ENCODE results near the gene GPR55. TPM values are rescaled to one million over a fixed set of nuclear protein-coding genes. Genes with fewer than 3 reads are reported as not detected.

Gene GPR55
- total RNA-seq, 1 experiment from 2014 or later = 0.05 TPM

DNA sequence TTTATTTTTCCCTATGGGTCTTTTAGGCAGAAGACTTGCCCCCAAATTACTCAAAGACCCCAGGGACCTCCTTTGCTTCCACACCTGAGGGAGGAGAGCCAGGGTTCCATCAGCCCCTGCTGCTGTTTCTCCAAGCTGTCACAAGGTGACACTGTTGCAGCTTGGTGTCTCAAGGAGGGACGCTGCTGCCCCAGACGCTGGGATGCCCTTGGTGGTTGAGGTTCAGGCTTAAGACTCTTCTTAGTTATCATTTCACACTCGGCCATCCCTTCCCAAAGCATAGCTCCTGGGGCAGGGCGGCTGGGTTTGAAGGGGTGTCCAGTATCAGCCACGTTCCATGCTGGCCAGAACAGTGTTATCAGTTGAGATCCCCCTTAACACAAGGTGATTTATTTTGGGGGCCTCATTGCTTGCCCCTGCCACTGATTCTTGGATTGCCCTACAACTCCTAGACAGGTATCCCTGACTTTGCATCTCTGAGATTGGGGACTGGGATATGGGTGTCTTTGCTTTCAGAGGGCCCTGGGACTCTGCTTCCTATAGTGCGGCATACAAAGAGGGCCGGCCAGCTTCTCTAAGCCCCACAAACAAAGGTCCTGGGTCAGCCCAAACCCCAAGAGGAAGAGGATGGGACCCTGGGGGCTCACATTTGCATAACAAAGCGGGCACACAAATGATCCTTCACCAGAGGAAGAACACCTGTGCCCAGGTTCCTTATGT lies 22.7 kb downstream of the GPR55 start:
- DNase-seq (ENCODE audit: low read depth) = peak; percentile 45

DNA sequence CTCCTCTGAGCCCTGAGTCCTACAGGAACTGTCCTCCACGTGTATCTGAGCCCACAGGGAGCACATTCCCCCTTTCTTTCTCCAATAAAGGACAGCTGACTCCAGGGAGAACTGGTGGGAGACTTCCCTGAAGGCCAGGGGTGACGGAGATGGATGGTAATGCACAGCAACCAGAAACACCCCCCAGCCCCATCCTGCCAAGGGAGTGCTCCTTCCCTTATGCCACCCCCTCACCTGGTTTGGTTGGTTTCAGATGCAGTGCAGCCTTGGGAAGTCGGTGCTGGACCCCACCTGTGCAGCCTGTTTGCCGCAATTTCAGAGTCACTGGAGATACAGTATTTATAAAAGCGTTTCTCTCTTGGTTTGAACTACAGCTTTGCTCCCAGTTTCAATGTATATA lies 24.0 kb downstream of the GPR55 start:
- no peak for DNase-seq (ENCODE audit: low read depth)

DNA sequence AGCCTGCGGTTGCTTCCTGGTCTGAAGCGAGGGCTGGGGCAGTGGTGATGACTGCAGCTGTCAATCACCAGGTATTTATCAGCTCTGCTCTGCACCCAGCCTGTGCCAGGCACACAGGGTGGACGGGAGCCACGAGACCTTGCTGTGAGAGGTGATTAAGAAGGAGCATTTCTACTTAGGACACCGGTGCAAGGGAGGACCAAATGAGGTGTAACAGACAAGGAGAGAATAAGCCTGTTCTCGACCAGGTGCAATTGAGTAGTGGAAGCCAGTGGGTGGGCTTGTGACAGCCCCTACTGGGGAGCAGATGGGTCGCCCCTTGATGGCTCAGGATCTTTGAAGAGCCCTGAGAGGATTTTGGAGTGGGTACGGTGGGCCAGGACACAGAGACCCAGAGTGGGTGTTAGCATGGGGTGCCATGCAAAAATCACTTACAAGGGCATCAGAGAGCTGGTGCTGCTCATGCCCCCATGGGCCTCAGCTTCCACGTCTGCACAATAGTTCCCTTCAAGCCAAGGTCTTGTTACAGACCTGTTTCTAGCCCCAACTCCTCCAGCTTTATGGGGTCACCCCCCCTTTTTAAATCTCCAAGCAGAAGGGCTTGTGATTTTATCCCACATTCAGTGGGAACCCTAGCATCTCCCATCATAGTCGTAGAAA lies 24.6 kb downstream of the GPR55 start:
- no peak for DNase-seq (ENCODE audit: low read depth)

GRCh38 chr2:230899786-230900185 lies 25.3 kb downstream of the GPR55 start:
- no peak for DNase-seq (ENCODE audit: low read depth)

DNA sequence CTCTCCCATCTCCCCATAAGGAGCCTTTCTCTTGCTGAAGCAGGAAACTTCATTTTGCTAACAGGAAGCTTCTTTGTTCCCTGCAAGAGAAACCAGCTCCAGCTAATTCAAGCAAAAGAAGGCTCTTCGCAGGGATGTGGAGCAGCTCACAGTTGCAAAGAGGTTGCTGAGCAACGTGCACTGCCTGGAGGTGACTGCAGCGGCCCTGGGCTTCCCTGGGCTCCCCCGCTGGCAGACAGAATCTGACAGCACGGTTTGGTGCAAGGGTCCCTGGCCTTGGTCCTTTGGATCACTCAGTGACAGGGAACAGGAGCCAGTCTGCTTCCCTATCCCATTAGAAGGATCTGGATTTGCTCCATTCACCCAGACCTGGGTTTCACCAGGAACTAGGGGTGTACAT lies 25.8 kb downstream of the GPR55 start:
- no peak for DNase-seq (ENCODE audit: low read depth)

DNA sequence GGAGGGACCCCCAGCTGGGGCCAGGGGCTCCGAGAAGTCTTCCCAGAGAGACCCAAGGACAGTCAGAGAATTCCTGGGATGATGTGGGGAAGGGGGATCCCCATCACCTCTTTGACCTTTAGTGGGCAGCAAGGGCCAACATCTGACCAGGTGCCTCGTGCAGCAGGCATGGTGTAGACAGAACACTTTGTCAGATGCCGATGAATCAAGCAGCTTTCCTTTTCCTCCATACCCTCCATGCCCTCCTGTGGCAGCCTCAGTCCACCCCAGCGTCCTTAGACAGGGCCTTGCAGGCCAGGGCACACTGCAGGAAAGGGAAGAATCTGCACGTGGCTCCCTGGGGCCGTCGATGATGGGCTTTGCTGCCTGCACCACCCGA lies 26.3 kb downstream of the GPR55 start:
- no peak for DNase-seq (ENCODE audit: low read depth)

- no peak for DNase-seq (ENCODE audit: low read depth)
These were observed 26.9 kb downstream of the GPR55 start for GRCh38 chr2:230898016-230898712.

GRCh38 chr2:230896346-230897115 lies 28.5 kb downstream of the GPR55 start:
- DNase-seq (ENCODE audit: low read depth) = no peak

DNA sequence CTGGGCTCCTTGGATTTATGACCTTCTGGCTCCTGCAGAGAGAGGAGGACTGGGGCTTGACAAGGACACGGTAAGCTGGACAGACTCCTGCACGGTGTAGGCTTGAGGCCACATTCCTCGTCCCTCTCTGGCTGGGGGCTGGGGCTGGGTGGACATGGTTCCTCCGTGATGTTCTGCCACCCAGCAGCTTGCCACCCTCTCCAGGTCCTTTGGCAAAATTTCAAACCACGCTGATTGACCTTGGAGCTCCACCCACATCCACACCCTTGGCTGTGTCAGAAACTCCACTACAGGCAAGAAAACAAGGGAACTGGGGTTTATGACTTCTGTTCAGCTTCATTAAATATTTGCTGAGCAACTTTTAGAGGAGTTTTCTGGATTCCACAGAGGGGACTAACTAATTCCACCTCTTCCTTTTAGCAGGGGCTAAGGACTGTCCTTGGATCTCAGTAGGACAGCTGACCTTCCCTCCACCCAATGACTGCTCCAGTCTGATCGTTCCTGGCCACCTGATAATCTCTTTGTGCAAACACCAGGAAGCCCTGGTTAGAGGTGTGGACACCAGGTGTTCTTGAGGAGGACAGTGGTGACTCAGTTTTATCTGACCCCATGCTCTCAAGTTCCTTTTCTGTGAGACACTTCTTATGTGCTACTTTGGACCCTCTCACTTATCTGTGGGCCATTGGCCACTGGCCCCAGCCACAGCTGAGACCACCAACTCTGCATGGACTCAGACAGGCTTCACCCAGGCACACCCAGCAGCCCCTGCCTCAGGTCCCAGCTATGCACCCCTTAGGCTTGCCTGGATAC lies 29.3 kb downstream of the GPR55 start:
- DNase-seq (ENCODE audit: low read depth) = no peak

DNA sequence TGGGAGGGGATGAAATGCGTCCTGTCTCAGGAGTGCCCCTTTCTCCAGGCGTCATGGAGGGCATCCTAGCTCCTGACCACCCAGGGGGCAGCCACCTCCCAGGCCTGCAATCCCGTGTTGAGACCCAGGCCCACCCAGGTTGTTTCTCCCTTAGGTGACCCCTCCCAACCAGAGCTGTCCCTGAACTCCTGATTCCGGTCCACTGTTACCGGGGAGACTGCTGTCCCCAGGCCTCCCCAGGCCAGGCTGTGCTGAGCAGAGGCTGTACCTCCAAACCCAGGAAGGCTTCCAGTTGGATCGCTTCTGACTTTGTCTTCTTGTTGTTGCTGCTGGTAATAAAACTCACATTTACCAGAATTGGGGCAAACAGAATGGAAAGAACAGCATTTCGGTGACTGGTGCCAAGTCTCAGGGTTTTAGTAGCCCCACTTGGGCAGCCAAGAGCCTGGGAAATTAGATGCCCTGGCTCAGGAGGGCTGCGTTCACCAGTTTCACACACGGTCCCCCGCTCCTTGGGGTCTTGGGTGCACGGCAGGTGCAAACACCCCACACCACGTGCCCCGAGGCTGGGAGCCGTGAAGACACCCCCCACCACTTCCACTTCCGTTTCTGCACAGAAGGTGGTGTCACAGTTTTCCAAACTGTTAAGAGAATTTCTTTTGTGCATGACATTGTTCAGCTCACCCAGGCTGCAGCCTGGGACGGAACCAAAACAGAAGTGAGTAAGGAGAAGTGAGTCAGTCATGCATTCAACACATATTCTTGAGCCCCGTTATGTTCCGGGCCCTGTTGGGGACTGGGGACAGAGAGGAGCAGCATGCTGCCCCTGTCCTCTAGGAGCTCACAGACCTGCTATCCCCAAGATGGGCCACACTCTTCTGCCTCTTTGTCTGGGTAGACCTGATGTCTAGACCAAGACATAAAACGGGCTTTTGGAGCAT lies 30.9 kb downstream of the GPR55 start:
- DNase-seq (ENCODE audit: low read depth) = no peak

- no peak for DNase-seq (ENCODE audit: low read depth)
These were observed 31.7 kb downstream of the GPR55 start for GRCh38 chr2:230893338-230893737.

DNA sequence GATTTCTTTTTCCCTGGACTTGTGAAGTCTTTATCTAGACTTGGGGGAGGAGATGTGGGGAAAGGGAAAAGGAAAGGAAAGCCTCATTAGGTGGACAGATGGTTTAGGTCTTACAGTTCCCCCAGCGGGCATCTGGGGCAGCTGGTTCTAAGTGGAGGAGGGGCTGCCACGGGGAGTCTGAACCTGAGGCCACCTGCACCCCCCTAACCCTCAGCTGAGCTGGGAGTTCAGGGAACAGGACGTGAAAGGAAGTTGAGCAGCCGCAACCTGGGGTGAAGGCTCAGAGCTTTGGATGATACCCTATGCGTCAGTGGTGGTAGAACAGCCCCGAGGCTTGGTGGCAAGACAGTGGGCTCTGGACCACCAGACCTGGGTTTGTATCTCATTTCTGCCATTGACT lies 33.5 kb downstream of the GPR55 start:
- peak; percentile 11 for DNase-seq (ENCODE audit: low read depth)

GRCh38 chr2:230891064-230891463 lies 34.0 kb downstream of the GPR55 start:
- peak; percentile 45 for DNase-seq (ENCODE audit: low read depth)

DNA sequence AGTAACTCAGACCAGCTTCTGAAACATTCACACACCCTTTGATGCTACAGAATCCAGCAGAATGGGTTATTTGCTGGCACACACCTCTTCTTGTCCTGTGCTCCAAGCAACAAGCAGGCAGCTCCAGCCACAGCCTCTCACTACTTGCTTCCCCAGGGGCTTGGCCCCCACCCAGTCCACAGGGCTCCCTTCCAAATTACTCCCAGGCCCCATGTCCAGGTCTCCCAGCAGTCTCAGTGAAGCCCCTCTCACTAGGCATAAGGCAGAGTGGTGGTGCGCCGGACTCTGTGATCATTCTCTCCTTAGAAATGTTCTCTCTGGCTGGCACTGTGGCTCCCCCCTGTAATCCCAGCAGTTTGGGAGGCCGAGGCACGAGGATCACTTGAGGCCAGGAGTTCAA lies 34.4 kb downstream of the GPR55 start:
- DNase-seq (ENCODE audit: low read depth) = no peak

- no peak for DNase-seq (ENCODE audit: low read depth)
These were observed 35.0 kb downstream of the GPR55 start for GRCh38 chr2:230889911-230890601.

DNA sequence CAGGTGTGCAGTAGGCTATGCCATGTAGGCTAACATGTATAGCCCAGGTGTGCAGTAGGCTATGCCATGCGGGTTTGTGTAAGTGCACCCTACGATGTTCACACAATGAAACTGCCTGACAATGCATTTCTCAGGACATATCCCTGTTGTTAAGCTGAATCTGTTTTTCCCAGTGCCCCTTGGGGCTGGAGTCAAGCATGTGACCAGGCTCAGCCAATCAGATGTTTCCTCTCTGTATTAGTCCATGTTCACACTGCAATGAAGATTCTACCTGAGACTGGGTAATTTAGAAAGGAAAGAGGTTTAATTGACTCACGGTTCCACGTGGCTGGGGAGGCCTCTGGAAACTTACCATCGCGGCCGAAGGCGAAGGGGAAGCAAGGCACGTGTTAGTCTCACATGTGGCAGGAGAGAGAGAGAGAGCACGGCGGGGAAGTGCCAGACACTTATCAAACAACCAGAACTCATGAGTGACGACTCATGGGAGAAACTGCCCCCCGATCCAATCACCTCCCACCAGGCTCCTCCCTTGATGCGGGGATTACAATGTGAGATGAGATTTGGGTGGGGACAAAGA lies 36.1 kb downstream of the GPR55 start:
- DNase-seq (ENCODE audit: low read depth) = no peak

DNA sequence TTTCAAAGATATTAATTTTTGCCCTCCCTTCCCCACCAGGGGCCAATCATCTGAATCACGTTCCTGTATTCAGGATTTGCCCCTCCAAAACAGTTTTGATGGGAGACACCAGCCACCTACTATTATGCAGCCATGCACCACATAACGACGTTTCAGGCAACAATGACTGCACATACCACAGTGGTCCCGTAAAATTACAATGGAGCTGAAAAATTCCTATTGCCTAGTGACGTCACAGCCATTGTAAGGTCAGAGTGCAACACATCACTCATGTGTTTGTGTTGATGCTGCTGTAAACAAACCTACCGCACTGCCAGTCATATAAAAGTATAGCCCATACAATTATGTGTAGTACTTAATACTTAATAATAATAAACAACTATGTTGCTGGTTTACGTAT lies 37.7 kb downstream of the GPR55 start:
- no peak for DNase-seq (ENCODE audit: low read depth)

DNA sequence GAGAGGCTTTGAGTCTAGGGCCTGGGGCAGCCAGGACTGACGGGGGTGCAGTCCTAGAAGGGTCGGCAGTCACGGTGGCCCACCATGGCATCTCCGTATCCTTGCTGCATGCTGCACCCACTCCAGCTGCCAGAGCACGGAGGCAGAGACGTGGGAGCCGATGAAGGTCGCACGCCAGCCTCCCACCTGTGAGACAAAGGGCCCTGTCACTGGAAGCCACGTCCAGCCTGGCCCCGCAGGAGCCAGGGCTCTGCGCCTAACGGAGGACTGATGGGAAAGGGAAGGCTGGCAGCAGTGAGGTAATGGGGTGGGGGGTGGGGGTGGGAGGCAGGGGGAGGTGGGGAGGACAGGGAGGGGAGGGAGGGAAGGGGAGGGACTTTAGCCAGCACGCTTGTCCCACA lies 38.4 kb downstream of the GPR55 start:
- no peak for DNase-seq (ENCODE audit: low read depth)

DNA sequence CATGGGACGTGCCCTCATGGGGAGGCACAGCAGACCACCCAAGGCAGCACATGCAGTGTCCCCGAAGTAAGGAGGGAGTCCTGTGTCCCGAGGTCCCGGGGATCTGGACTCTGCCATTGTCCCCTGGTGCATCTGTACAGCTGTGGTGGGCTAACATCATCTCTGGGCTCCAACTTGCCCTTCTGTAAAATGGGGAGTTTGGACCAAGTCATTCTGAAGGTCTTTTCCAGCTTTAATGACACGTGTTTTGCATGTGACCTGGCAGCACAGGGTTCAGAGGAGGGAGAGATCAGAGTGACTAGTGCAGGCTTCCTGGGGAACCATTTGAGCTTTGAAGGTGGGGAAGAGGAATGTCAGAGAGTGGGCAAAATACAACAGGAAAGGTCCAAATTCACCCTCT lies 38.8 kb downstream of the GPR55 start:
- no peak for DNase-seq (ENCODE audit: low read depth)

Measured in HT1080 (cell line).